Activated CD4-positive, alpha-beta T cell treated with anti-CD3 and anti-CD28 coated beads, Interleukin-2, amount 10 ng/mL, durations not matched to agents 24 days and 14 days (primary cell): ENCODE data around the gene MAP4K5. TPM values are rescaled to one million over a fixed set of nuclear protein-coding genes. Genes with fewer than 3 reads are reported as not detected.

ENCODE experiments used
- DNase-seq: peaks from one replicate; pipeline ENCODE4 v3.0.0; 2022
- H3K27ac Mint-ChIP-seq: one replicate; pipeline ENCODE4 v1.8.0; 2022; ENCODE audit warnings: mild to moderate bottlenecking, mixed read lengths
- H3K27me3 Mint-ChIP-seq: one replicate; pipeline ENCODE4 v1.8.0; 2022; ENCODE audit warnings: mixed read lengths
- H3K36me3 Mint-ChIP-seq: one replicate; pipeline ENCODE4 v1.8.0; 2022; ENCODE audit warnings: low read depth, mild to moderate bottlenecking, mixed read lengths
- H3K4me1 Mint-ChIP-seq: one replicate; pipeline ENCODE4 v1.8.0; 2021; ENCODE audit warnings: mixed read lengths
- H3K4me3 Mint-ChIP-seq: one replicate; pipeline ENCODE4 v1.8.0; 2022; ENCODE audit warnings: mild to moderate bottlenecking, moderate library complexity, mixed read lengths
- H3K9me3 Mint-ChIP-seq: one replicate; pipeline ENCODE4 v1.8.0; 2021; ENCODE audit warnings: mixed read lengths
- intact Hi-C: fragments of 100-400 bp; cut with micrococcal nuclease; formaldehyde crosslinking; loops from one replicate; pipeline ENCODE4 v1.15.1; 2023
- total RNA-seq: library from RNA; stranded (reverse); gene quantifications from 2 replicates; pipeline ENCODE4 v1.2.3, GENCODE V29; 2022

MAP4K5 gene
- total RNA-seq, 1 donor from 2014 or later: 24.6 TPM

- DNase-seq: no peak
- Mint-ChIP-seq H3K4me1 (no peaks in the 10 kb centered on the region), H3K27ac (no peak overlapping the region), H3K9me3 (peaks cover 3% of the 10 kb centered on the region), H3K36me3 (peaks cover 46% of the 10 kb centered on the region), H3K27me3 (no peaks in the 10 kb centered on the region), H3K4me3 (no peak overlapping the region)
- intact Hi-C loops: no loop called here
Observed at GRCh38 chr14:50434528-50434927, 97.8 kb downstream of the MAP4K5 start.

GRCh38 chr14:50432131-50432530, 100.2 kb downstream of the MAP4K5 start:
- Mint-ChIP-seq H3K36me3 (peaks cover 38% of the 10 kb centered on the region), H3K4me1 (no peaks in the 10 kb centered on the region), H3K9me3 (no peaks in the 10 kb centered on the region), H3K27ac (no peak overlapping the region), H3K4me3 (no peak overlapping the region), H3K27me3 (no peaks in the 10 kb centered on the region)
- intact Hi-C loops: no loop called here
- DNase-seq: no peak

DNA sequence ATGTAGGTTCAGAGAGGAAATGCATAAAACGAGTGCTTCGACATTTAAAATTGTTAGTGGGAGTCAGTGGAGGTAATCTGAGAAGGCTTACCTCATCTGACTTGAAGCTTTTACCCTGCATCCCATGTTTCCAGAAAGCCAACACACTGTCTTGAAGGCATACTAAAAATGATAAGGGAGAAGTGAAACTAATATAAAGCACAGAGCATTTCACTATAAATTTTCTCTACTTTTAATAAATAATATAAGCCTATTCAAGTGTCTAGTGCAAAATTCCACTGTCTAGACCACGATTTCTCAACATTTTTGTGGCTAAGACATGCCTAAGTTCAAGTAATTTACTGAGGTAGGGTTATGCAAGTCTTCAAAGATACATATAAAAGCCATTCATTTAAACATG, 106.6 kb downstream of the MAP4K5 start:
- H3K9me3 Mint-ChIP-seq: no peaks in the 10 kb centered on the region
- H3K4me1 Mint-ChIP-seq: no peaks in the 10 kb centered on the region
- H3K36me3 Mint-ChIP-seq: peaks cover 12% of the 10 kb centered on the region
- no peak overlapping the region for H3K4me3 Mint-ChIP-seq
- DNase-seq: no peak
- H3K27ac Mint-ChIP-seq: no peak overlapping the region
- H3K27me3 Mint-ChIP-seq: no peaks in the 10 kb centered on the region
- intact Hi-C loops: no loop called here

GRCh38 chr14:50425105-50425504, 107.3 kb downstream of the MAP4K5 start:
- intact Hi-C loops: no loop called here
- Mint-ChIP-seq H3K4me3 (no peak overlapping the region), H3K36me3 (peaks cover 16% of the 10 kb centered on the region), H3K9me3 (no peaks in the 10 kb centered on the region), H3K27ac (no peak overlapping the region), H3K27me3 (no peaks in the 10 kb centered on the region), H3K4me1 (no peaks in the 10 kb centered on the region)
- DNase-seq: no peak

GRCh38 chr14:50423529-50423928, 108.8 kb downstream of the MAP4K5 start:
- intact Hi-C loops: no loop called here
- Mint-ChIP-seq H3K36me3 (peaks cover 20% of the 10 kb centered on the region), H3K4me1 (no peaks in the 10 kb centered on the region), H3K27me3 (no peaks in the 10 kb centered on the region), H3K27ac (no peak overlapping the region), H3K9me3 (no peaks in the 10 kb centered on the region), H3K4me3 (no peak overlapping the region)
- DNase-seq: no peak

DNA sequence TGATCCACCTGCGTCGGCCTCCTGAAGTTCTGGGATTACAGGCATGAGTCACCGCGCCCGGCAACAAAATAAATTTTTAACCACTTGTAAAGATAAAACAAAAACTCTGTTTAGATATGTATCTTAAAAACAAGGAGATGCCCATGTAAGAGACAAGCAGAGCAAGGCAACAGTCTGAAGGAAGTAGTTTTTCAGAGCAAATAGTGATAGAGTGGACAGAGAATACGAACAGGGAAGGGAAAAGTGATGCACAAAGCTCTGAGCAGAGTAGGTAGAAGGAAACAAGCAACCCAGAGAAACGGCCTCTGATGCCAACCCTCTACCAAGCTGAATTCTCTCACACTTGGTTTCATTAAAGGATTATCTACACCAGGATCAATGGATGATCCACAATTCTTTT, 110.9 kb downstream of the MAP4K5 start:
- H3K4me3 Mint-ChIP-seq: no peak overlapping the region
- H3K27ac Mint-ChIP-seq: no peak overlapping the region
- DNase-seq: no peak
- H3K27me3 Mint-ChIP-seq: no peaks in the 10 kb centered on the region
- peaks cover 26% of the 10 kb centered on the region for H3K36me3 Mint-ChIP-seq
- intact Hi-C loops: no loop called here
- H3K9me3 Mint-ChIP-seq: no peaks in the 10 kb centered on the region
- H3K4me1 Mint-ChIP-seq: peaks cover 5% of the 10 kb centered on the region

GRCh38 chr14:50417853-50418252, 114.5 kb downstream of the MAP4K5 start:
- no peak for DNase-seq
- Mint-ChIP-seq H3K27me3 (no peaks in the 10 kb centered on the region), H3K4me3 (no peak overlapping the region), H3K4me1 (peaks cover 5% of the 10 kb centered on the region), H3K9me3 (no peaks in the 10 kb centered on the region), H3K27ac (peak overlapping the region; percentile 14), H3K36me3 (peaks cover 32% of the 10 kb centered on the region)
- intact Hi-C loops: no loop called here

- DNase-seq: no peak
- no peak overlapping the region for H3K4me3 Mint-ChIP-seq
- no peaks in the 10 kb centered on the region for H3K27me3 Mint-ChIP-seq
- no peak overlapping the region for H3K27ac Mint-ChIP-seq
- peaks cover 9% of the 10 kb centered on the region for H3K36me3 Mint-ChIP-seq
- intact Hi-C loops: no loop called here
- peaks cover 4% of the 10 kb centered on the region for H3K4me1 Mint-ChIP-seq
- peaks cover 4% of the 10 kb centered on the region for H3K9me3 Mint-ChIP-seq
Observed at GRCh38 chr14:50410921-50411320, 121.4 kb downstream of the MAP4K5 start.

GRCh38 chr14:50410071-50410470, 122.3 kb downstream of the MAP4K5 start:
- Mint-ChIP-seq H3K9me3 (peaks cover 8% of the 10 kb centered on the region), H3K27ac (no peak overlapping the region), H3K36me3 (peaks cover 7% of the 10 kb centered on the region), H3K4me3 (no peak overlapping the region), H3K4me1 (peaks cover 4% of the 10 kb centered on the region), H3K27me3 (no peaks in the 10 kb centered on the region)
- no peak for DNase-seq
- intact Hi-C loops: no loop called here

- intact Hi-C loops: no loop called here
- Mint-ChIP-seq H3K27ac (no peak overlapping the region), H3K4me3 (no peak overlapping the region), H3K36me3 (peaks cover 3% of the 10 kb centered on the region), H3K9me3 (peaks cover 8% of the 10 kb centered on the region), H3K4me1 (peaks cover 4% of the 10 kb centered on the region), H3K27me3 (no peaks in the 10 kb centered on the region)
- no peak for DNase-seq
Observed at GRCh38 chr14:50407111-50407812, 125.1 kb downstream of the MAP4K5 start.

DNA sequence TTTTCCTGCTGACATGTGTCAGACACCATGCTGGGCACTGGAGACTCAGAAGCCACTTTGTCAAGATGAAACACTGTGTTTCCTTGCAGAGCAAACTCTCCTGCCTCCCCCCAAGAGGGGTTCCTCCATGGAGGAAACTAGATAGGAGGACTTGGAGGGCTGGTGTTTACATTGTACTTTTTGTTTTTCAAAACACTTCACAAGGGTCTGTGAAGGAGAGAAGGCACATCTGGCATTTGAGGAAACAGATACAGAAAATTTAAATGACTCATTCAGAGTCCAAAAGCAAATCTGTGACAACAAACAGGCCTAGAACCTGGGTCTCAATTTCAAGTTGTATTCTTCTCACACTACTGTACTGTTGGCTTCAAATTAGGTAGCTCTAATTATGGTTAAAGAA, 128.9 kb downstream of the MAP4K5 start:
- H3K27ac Mint-ChIP-seq: no peak overlapping the region
- intact Hi-C loops: no loop called here
- DNase-seq: no peak
- no peaks in the 10 kb centered on the region for H3K27me3 Mint-ChIP-seq
- peaks cover 4% of the 10 kb centered on the region for H3K4me1 Mint-ChIP-seq
- peaks cover 8% of the 10 kb centered on the region for H3K9me3 Mint-ChIP-seq
- no peaks in the 10 kb centered on the region for H3K36me3 Mint-ChIP-seq
- H3K4me3 Mint-ChIP-seq: no peak overlapping the region

- Mint-ChIP-seq H3K4me1 (peaks cover 6% of the 10 kb centered on the region), H3K27ac (no peak overlapping the region), H3K9me3 (peaks cover 8% of the 10 kb centered on the region), H3K4me3 (no peak overlapping the region), H3K27me3 (peaks cover 2% of the 10 kb centered on the region), H3K36me3 (no peaks in the 10 kb centered on the region)
- no peak for DNase-seq
- intact Hi-C loops: no loop called here
Observed at GRCh38 chr14:50402965-50403364, 129.4 kb downstream of the MAP4K5 start.

DNA sequence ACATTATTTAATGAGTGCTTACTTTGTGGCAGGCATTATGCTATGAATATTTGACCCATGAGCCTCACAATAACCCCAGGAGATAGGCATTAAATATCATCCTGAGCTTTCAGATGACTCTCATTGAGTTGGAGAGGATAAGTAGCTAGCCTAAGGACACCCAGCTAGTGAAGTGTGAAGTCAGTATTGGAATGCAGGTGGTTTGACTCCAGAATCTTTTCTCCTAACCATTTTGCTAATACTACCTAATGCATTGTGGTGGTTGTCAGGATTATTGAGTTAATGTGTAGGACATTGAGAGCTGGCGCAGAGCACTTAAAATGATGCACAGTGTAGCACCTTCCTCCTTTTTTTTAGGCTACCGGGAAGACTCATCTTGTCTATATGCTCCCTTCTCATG, 131.9 kb downstream of the MAP4K5 start:
- no peak for DNase-seq
- Mint-ChIP-seq H3K4me3 (no peak overlapping the region), H3K4me1 (peaks cover 13% of the 10 kb centered on the region), H3K27ac (no peak overlapping the region), H3K36me3 (no peaks in the 10 kb centered on the region), H3K27me3 (peaks cover 10% of the 10 kb centered on the region), H3K9me3 (no peaks in the 10 kb centered on the region)
- intact Hi-C loops: no loop called here

DNA sequence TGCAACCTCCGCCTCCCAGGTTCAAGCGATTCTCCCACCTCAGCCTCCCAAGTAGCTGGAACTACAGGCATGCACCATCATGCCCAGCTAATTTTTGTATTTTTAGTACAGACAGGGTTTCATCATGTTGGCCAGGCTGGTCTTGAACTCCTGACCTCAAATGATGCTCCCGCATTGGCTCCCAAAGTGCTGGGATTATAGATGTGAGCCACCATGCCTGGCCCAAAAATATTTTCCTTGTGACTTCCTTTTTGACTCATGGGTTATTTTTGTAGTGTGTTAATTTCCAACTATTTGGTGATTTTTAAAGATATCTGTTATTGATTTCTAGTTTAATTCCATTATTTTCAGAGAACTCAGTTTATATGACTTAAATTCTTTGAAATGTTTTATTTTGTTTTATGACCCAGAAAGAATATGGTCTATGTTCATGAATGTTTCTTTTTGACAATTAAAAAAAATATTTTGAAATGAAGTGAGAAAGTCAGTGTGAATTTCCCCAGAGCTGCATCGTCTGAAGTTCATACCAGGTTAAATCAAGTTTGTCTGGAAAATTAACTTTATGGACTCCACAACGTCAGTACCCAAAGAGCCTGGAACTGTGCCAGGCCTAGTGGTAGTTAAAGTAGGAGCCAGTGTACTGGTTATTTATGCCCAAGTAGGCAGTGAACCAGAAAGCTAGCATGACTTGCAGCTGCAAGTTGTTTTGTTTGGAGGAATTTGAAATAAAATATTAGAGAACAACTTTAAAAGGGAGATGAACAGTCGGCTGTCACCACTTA, 132.9 kb downstream of the MAP4K5 start:
- H3K27ac Mint-ChIP-seq: no peak overlapping the region
- H3K36me3 Mint-ChIP-seq: peaks cover under 1% of the 10 kb centered on the region
- no peaks in the 10 kb centered on the region for H3K9me3 Mint-ChIP-seq
- intact Hi-C loops: no loop called here
- peaks cover 16% of the 10 kb centered on the region for H3K4me1 Mint-ChIP-seq
- DNase-seq: no peak
- peaks cover 13% of the 10 kb centered on the region for H3K27me3 Mint-ChIP-seq
- H3K4me3 Mint-ChIP-seq: no peak overlapping the region
